Keratinocyte (primary cell): ENCODE results near the gene FAM186B. TPM values are rescaled to one million over a fixed set of nuclear protein-coding genes. Genes with fewer than 3 reads are reported as not detected.
A peak's percentile ranks its signal among the peaks of the same experiment; 100 is the strongest.

Experiments
- DNase-seq: peaks from one replicate; pipeline ENCODE4 v3.0.0-alpha.2; 2011; ENCODE audit warnings: low read depth, missing footprints, low spot score
- FAIRE-seq: peaks from 2 replicates; lab custom pipeline; 2011; peaks lifted over from hg19 to GRCh38; lab: Jason Lieb, UNC
- H2AFZ ChIP-seq: 2 replicates; pipeline ENCODE4 v1.6.0; 2012; ENCODE audit warnings: low read length, control low read depth, inconsistent platforms; ENCODE audit not compliant: control insufficient read depth
- H3K27ac ChIP-seq: 2 replicates; pipeline ENCODE4 v1.5.1; 2011; ENCODE audit warnings: low read length; ENCODE audit not compliant: control insufficient read depth, insufficient read depth
- H3K27me3 ChIP-seq: 3 replicates; pipeline ENCODE4 v1.6.0; 2011; ENCODE audit warnings: low read length; ENCODE audit not compliant: control insufficient read depth, insufficient read depth; ENCODE audit errors: extremely low read depth
- H3K36me3 ChIP-seq, 2 experiments: 2 replicates in 1 of 2; 3 replicates in 1 of 2; pipeline ENCODE4 v1.5.1; 2011; ENCODE audit warnings: low read length in 2 of 2, mild to moderate bottlenecking in 1 of 2; ENCODE audit not compliant: control insufficient read depth in 2 of 2, insufficient read depth in 2 of 2; ENCODE audit errors: extremely low read depth in 1 of 2
- H3K4me1 ChIP-seq: 3 replicates; pipeline ENCODE4 v1.5.1; 2011; ENCODE audit warnings: low read length; ENCODE audit not compliant: control insufficient read depth, insufficient read depth; ENCODE audit errors: extremely low read depth
- H3K4me2 ChIP-seq: 3 replicates; pipeline ENCODE4 v1.6.0; 2011; ENCODE audit warnings: low read depth, low read length; ENCODE audit not compliant: control insufficient read depth, insufficient read depth; ENCODE audit errors: extremely low read depth
- H3K4me3 ChIP-seq, 3 experiments: fragments of 200-600 bp in 1 of 3; sonication (generic) in 1 of 3; 2 replicates in 2 of 3; 3 replicates in 1 of 3; pipeline ENCODE4 v1.5.1; 2011 to 2016; ENCODE audit warnings: low read length in 3 of 3, mild to moderate bottlenecking in 3 of 3, control low read depth in 2 of 3, inconsistent platforms in 1 of 3, low read depth in 1 of 3, mixed read lengths in 1 of 3, mixed run types in 1 of 3, moderate library complexity in 1 of 3; ENCODE audit not compliant: control insufficient read depth in 2 of 3, insufficient read depth in 2 of 3; ENCODE audit errors: extremely low read depth in 1 of 3
- H3K79me2 ChIP-seq: 2 replicates; pipeline ENCODE4 v1.6.0; 2012; ENCODE audit warnings: low read length; ENCODE audit not compliant: control insufficient read depth, insufficient read depth
- H3K9ac ChIP-seq: 3 replicates; pipeline ENCODE4 v1.6.0; 2011; ENCODE audit warnings: low read length; ENCODE audit not compliant: control insufficient read depth, insufficient read depth; ENCODE audit errors: extremely low read depth
- H3K9me1 ChIP-seq: 3 replicates; pipeline ENCODE4 v1.6.0; 2011; ENCODE audit warnings: low read length; ENCODE audit not compliant: control insufficient read depth, insufficient read depth; ENCODE audit errors: extremely low read depth
- H3K9me3 ChIP-seq: 2 replicates; pipeline ENCODE4 v1.5.1; 2012; ENCODE audit warnings: low read depth, low read length; ENCODE audit not compliant: control insufficient read depth
- H4K20me1 ChIP-seq: 3 replicates; pipeline ENCODE4 v1.6.0; 2011; ENCODE audit warnings: low read length; ENCODE audit not compliant: control insufficient read depth, insufficient read depth; ENCODE audit errors: extremely low read depth
- EZH2 ChIP-seq: IDR thresholded peaks from one replicate; pipeline ENCODE4 v1.6.1; 2012; ENCODE audit warnings: inconsistent platforms, mild to moderate bottlenecking, low read length, moderate library complexity
- dilution Hi-C: fragments of 300-500 bp; cut with MboI; formaldehyde crosslinking; loops from one replicate; pipeline ENCODE4 v1.7.0; 2020; ENCODE audit warnings: low sequenced_read_pairs; ENCODE audit not compliant: extremely low pct_ligation_motif_present
- polyA plus RNA-seq, 5 experiments: library from polyadenylated mRNA; depleted of rRNA in 3 of 5; stranded (reverse) in 3 of 5; stranded (forward) in 1 of 5; unstranded in 1 of 5; fragments of >200 nt; gene quantifications; 1 replicate in 1 of 5; 2 replicates in 3 of 5; 3 replicates in 1 of 5; pipeline versions ENCODE4 v1.2.1 to v1.2.3, GENCODE V29; 2011 to 2012; ENCODE audit warnings: missing spikeins in 2 of 5, low read depth in 1 of 5, low replicate concordance in 1 of 5
- TF ChIP-seq, protein P1 (sequence below), 3 experiments: IDR thresholded peaks in 1 of 3; conservative IDR thresholded peaks in 1 of 3; optimal IDR thresholded peaks in 1 of 3; 2 replicates in 2 of 3; 3 replicates in 1 of 3; pipeline versions ENCODE3 to v1.5.1; 2011; ENCODE audit warnings: low read length in 3 of 3, mild to moderate bottlenecking in 3 of 3, moderate library complexity in 2 of 3, control low read depth in 1 of 3, inconsistent platforms in 1 of 3; ENCODE audit not compliant: insufficient read depth in 2 of 3; ENCODE audit errors: extremely low read depth in 1 of 3

The FAM186B gene
- polyA plus RNA-seq, 1 donor (not counting 4 experiments of a cell fraction or from before 2014, with no cell fraction given) = 0.13 TPM

DNA sequence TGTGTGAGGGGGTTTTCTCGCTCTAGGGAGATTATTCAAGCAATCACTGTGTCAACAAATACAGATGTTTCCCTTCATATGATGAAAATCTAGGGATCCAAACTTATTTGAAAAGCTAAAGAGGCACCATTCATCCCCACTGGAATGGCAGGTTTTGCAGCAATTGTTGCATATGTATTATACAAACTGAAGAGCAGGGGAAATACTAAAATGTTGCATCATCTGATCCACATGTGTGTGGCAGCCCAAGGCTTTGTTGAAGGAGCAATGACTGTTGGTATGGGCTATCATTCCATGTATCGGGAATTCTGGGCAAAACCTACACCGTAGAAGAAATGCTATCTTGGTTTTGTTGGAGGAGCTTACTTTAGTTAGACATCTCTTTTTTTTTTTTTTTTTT, 13.8 kb upstream of the FAM186B start:
- no peaks in the 10 kb centered on the region for H3K36me3 ChIP-seq
- peaks cover 29% of the 10 kb centered on the region for H3K4me1 ChIP-seq
- TF ChIP-seq EZH2 = no peak
- TF ChIP-seq, protein P1, sequence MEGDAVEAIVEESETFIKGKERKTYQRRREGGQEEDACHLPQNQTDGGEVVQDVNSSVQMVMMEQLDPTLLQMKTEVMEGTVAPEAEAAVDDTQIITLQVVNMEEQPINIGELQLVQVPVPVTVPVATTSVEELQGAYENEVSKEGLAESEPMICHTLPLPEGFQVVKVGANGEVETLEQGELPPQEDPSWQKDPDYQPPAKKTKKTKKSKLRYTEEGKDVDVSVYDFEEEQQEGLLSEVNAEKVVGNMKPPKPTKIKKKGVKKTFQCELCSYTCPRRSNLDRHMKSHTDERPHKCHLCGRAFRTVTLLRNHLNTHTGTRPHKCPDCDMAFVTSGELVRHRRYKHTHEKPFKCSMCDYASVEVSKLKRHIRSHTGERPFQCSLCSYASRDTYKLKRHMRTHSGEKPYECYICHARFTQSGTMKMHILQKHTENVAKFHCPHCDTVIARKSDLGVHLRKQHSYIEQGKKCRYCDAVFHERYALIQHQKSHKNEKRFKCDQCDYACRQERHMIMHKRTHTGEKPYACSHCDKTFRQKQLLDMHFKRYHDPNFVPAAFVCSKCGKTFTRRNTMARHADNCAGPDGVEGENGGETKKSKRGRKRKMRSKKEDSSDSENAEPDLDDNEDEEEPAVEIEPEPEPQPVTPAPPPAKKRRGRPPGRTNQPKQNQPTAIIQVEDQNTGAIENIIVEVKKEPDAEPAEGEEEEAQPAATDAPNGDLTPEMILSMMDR (optimal IDR thresholded peaks at IDR 0.05 in 1 of 3, IDR thresholded peaks at IDR 0.05 in 1 of 3, conservative IDR thresholded peaks at IDR 0.05 in 1 of 3; ENCODE audit: extremely low read depth in 1 of 3, insufficient read depth in 2 of 3, low read length in 3 of 3) = no peak
- no peak overlapping the region for H3K27ac ChIP-seq
- FAIRE-seq (no peak), DNase-seq (no peak)
- no peaks in the 10 kb centered on the region for H3K27me3 ChIP-seq
- H2AFZ ChIP-seq = no peak overlapping the region
- H3K9me1 ChIP-seq = no peaks in the 10 kb centered on the region
- H3K4me2 ChIP-seq = peak overlapping the region; percentile 22
- dilution Hi-C loops = no loop called here
- no peaks in the 10 kb centered on the region for H3K79me2 ChIP-seq
- no peak overlapping the region for H3K9ac ChIP-seq
- H3K4me3 ChIP-seq = no peak overlapping the region
- no peaks in the 10 kb centered on the region for H4K20me1 ChIP-seq
- H3K9me3 ChIP-seq = no peaks in the 10 kb centered on the region

DNA sequence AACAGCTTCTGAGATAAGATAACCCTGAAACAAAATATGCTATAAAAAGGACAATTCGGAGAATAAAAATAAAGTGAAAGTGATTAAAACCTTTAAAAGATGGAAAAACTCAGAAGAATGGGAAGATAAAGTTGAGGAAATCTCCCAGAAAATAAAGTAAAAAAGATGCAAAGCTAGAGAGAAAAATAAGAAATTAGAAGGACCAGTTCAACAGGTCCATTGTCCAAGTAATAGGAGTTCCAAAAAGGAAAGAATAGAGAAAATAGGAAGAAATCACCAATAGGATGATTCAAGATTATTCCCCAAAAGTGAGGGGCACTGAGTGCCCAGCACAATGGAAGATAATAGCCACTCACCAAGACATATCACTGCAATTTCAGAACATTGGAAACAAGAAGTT, 13.1 kb upstream of the FAM186B start:
- Histone ChIP-seq H3K9me3 (no peaks in the 10 kb centered on the region), H4K20me1 (no peaks in the 10 kb centered on the region), H3K27me3 (no peaks in the 10 kb centered on the region), H2AFZ (no peak overlapping the region), H3K4me3 (no peak overlapping the region), H3K9ac (no peak overlapping the region), H3K4me1 (peaks cover 24% of the 10 kb centered on the region), H3K4me2 (no peak overlapping the region), H3K9me1 (no peaks in the 10 kb centered on the region), H3K27ac (no peak overlapping the region), H3K79me2 (no peaks in the 10 kb centered on the region), H3K36me3 (no peaks in the 10 kb centered on the region)
- dilution Hi-C loops = no loop called here
- TF ChIP-seq EZH2 = no peak
- TF ChIP-seq, protein P1 (optimal IDR thresholded peaks at IDR 0.05 in 1 of 3, IDR thresholded peaks at IDR 0.05 in 1 of 3, conservative IDR thresholded peaks at IDR 0.05 in 1 of 3; ENCODE audit: extremely low read depth in 1 of 3, insufficient read depth in 2 of 3, low read length in 3 of 3) = no peak
- FAIRE-seq (no peak), DNase-seq (no peak)
